Renal cortical epithelial cell (primary cell): ENCODE measurements around the gene TRAPPC1. TPM values are rescaled to one million over a fixed set of nuclear protein-coding genes. Genes with fewer than 3 reads are reported as not detected.

Experiments used
- DNase-seq: peaks from one replicate; pipeline ENCODE4 v3.0.0-alpha.2; 2011; ENCODE audit warnings: low read depth
- total RNA-seq: library from RNA; depleted of rRNA; stranded (reverse); fragments of >200 nt; gene quantifications from 2 replicates; pipeline ENCODE4 v1.2.3, GENCODE V29; 2014

The TRAPPC1 gene
- total RNA-seq, 1 donor from 2014 or later, result 95.1 TPM

DNA sequence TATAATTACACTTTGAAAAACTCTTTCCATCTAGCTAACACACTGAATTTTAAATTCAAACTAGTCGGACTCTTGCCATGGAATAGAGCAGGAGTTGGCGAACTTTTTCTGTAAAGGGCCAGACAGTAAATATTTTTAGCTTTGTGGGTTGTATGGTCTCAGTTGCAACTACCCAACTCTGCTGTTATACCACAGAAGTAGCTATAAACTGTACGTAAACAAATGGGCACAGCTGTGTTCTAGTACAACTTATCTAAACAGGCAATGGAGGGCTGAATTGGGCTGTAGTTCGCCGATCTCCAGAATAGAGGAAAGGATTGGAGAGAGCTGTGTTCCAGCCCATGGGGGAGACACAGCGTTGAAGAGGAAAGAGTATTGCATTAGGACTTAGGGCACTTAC lies 9.0 kb upstream of the TRAPPC1 start:
- DNase-seq, result no peak

- no peak for DNase-seq
Observed at GRCh38 chr17:7940034-7940433, 8.3 kb upstream of the TRAPPC1 start.

- no peak for DNase-seq
Observed at GRCh38 chr17:7935859-7936258, 4.1 kb upstream of the TRAPPC1 start.

DNA sequence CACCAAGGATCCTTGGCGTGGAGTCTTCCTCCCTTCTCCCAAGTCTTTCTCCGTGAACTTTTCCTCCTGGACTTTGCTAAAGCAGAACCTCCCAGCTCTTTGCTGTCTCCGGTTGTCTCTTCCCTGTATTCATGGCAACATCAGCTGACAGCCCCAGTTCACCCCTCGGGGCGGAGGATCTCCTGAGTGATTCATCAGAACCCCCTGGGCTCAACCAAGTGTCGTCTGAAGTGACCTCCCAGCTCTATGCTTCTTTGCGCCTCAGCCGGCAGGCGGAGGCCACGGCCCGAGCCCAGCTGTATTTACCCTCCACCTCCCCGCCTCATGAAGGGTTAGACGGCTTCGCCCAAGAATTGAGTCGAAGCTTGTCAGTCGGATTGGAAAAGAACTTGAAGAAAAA lies 1.2 kb upstream of the TRAPPC1 start:
- peak; percentile 63 for DNase-seq

GRCh38 chr17:7932483-7932891 lies 741 bp upstream of the TRAPPC1 start:
- peak; percentile 13 for DNase-seq

DNA sequence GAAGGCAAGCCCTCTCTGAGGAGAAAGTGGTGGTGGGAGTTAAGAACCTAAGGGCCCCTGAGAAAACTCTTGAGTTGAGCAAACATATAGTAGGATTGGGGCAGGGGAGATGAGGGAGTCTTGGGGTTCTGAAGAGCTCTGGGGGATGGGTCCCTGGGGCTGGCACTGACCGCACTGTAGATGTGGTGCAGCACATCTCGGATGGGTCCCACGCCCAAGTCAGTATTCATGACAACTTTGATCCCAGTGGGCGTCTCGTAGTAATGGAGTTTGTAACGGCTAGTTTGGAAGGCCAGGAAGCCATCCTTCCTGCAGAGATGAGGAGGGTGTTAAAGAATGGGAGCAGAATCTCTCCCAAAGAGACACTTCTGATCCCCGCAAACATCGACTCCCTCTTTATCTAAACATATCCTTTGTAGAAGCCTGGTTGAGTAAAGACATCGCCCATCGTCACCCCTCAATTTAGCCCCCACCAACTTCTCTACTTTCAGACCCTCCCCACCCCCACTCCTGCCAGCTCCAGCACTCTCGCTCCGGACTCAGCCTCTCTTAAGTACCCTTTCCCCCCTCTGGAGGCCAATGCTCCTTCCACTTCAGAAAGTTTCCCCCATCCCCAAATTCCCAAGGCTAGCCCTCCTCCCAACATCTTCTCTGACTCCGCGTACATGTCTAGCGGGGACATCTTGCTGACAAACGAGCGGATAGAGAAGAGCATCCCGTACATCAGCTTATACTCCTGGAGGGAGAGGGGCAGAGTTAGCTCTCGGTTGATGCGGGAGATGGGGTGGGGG lies 710 bp downstream of the TRAPPC1 start:
- DNase-seq, result no peak

- peak; percentile 18 for DNase-seq
Observed at GRCh38 chr17:7929158-7930023, 2.4 kb downstream of the TRAPPC1 start, which contains the start of gene KCNAB3. KCNAB3 (minus strand) TSS chr17:7929856; CDS start chr17:7929435, 421 bp downstream.

GRCh38 chr17:7927596-7927995 lies 4.2 kb downstream of the TRAPPC1 start:
- no peak for DNase-seq

GRCh38 chr17:7922845-7923628 lies 8.7 kb downstream of the TRAPPC1 start:
- peak; percentile 40 for DNase-seq

GRCh38 chr17:7922269-7922844 lies 9.4 kb downstream of the TRAPPC1 start:
- DNase-seq, result no peak

GRCh38 chr17:7916808-7917207 lies 14.9 kb downstream of the TRAPPC1 start:
- no peak for DNase-seq

DNA sequence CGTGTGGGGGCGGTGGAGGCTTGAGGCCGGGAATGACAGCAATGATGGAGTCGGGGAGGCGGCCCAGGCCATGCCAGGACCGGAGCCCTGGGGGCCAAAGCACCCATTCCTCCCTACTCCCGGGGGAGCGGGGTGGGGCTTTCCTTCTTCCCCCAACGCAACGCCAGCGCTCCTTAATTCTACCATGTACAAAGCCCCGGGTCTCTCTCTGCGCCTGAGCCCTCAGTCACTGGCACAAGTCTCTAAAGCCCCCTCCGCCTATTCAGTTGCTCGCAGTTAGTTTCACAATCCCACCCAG lies 15.4 kb downstream of the TRAPPC1 start:
- no peak for DNase-seq

- peak; percentile 78 for DNase-seq
Observed at GRCh38 chr17:7915611-7916384, 15.9 kb downstream of the TRAPPC1 start, which contains the start of gene RNF227. RNF227 (minus strand) TSS chr17:7916289; CDS start chr17:7916195, 94 bp downstream.

DNA sequence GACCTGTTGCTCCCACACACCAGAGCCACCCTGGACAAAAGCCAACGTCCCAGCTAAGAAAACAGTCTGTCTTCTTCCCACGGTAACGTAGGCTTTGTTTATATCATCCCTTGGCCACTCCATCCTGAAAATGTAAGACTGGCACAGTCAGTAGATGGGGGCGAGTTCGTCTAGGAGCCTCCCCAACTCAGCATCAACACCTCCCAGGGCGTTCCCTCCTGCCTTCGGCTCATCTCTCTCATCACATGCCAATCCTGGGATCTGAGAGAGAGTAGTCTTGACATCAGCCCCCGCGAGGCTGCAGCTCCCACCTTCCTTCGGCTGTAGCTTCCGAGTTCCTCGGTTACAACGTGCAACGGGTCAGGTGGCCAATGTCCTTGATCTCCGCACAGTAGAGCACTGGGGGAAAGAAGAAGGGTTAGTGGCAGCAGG lies 16.6 kb downstream of the TRAPPC1 start:
- no peak for DNase-seq

DNA sequence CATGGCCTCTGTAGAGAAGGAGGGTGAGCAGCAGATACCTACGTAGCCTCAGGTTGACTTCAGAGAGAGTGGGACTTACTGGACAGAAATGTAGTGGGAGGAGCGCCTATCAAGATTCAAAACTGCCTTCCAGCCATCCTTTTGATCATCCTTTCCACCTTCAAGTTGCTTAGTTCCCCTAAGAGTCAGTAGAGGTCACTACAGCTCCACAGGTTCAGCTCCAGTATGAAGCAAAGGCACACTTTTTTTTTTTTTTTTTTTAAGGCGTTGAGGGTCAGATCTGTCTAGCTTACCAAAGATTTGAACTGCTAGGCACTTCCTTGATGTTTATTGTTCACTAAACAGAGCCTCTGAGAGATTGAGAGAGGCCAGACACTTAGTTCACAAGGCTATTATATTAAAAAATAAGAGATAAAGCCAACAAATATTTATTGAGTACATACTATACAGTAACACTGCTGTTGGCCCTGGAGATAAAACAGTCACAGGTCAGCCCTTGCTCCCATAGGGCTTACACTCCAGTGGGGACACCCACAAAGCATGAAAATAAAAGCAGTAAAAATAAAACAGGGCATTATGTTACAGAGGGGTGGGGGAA lies 18.7 kb downstream of the TRAPPC1 start:
- peak; percentile 84 for DNase-seq

GRCh38 chr17:7911116-7911515 lies 20.6 kb downstream of the TRAPPC1 start:
- no peak for DNase-seq

GRCh38 chr17:7910711-7911110 lies 21.0 kb downstream of the TRAPPC1 start:
- no peak for DNase-seq

DNA sequence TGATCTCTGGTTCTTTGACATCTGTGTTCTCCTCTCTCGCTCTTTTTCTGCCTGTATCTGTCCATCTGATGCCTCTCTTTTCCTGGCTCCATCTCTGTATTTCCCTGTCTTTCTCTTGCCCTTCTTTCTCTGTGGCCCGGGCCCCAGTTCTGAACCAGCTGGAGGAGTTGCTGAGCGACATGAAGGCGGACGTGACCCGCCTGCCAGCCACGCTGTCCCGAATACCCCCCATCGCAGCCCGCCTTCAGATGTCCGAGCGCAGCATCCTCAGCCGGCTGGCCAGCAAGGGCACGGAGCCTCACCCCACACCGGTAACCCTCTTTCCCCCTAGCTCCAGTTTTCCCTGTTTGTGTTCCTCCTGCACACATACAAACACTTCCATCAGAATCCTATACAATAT lies 21.5 kb downstream of the TRAPPC1 start:
- DNase-seq, result no peak

- DNase-seq, result no peak
Observed at GRCh38 chr17:7909089-7909488, 22.7 kb downstream of the TRAPPC1 start.
